GM19043 (cell line): ENCODE results near the gene PRKCG.

ENCODE experiments used
- ATAC-seq: cut with Tn5 transposase; IDR thresholded peaks from one replicate; pipeline ENCODE4 v1.9.1; 2021; ENCODE audit warnings: low read depth; ENCODE audit not compliant: unreplicated experiment

The PRKCG gene

GRCh38 chr19:53896682-53897081 is 14.7 kb downstream of the PRKCG start:
- ATAC-seq, result no peak

- ATAC-seq, result no peak
Observed at GRCh38 chr19:53897459-53897858, 15.5 kb downstream of the PRKCG start.

GRCh38 chr19:53898166-53898565 is 16.2 kb downstream of the PRKCG start:
- ATAC-seq, result no peak

- ATAC-seq, result no peak
Observed at GRCh38 chr19:53898636-53899341, 16.8 kb downstream of the PRKCG start.

- no peak for ATAC-seq
Observed at GRCh38 chr19:53900191-53900860, 18.3 kb downstream of the PRKCG start.

GRCh38 chr19:53903055-53903680 is 21.2 kb downstream of the PRKCG start:
- no peak for ATAC-seq

GRCh38 chr19:53904909-53905308 is 22.9 kb downstream of the PRKCG start:
- no peak for ATAC-seq

- ATAC-seq, result no peak
Observed at GRCh38 chr19:53905787-53906186, 23.8 kb downstream of the PRKCG start.

- ATAC-seq, result no peak
Observed at GRCh38 chr19:53906211-53907192, 24.5 kb downstream of the PRKCG start.

GRCh38 chr19:53907193-53907581 is 25.2 kb downstream of the PRKCG start:
- no peak for ATAC-seq

- no peak for ATAC-seq
Observed at GRCh38 chr19:53907690-53908089, 25.7 kb downstream of the PRKCG start.

GRCh38 chr19:53908106-53908934 is 26.3 kb downstream of the PRKCG start:
- ATAC-seq, result no peak

- no peak for ATAC-seq
Observed at GRCh38 chr19:53908935-53909415, 27.0 kb downstream of the PRKCG start, which contains the start of gene CACNG7. CACNG7 (plus strand) TSS chr19:53909278; CDS start chr19:53912832, 3,554 bp downstream.

GRCh38 chr19:53909471-53910169 is 27.6 kb downstream of the PRKCG start:
- no peak for ATAC-seq

GRCh38 chr19:53910170-53910518 is 28.1 kb downstream of the PRKCG start:
- no peak for ATAC-seq

GRCh38 chr19:53912653-53913052 is 30.7 kb downstream of the PRKCG start:
- ATAC-seq, result no peak

GRCh38 chr19:53915000-53915399 is 33.0 kb downstream of the PRKCG start:
- ATAC-seq, result no peak

GRCh38 chr19:53916004-53916403 is 34.0 kb downstream of the PRKCG start:
- no peak for ATAC-seq

GRCh38 chr19:53917356-53917755 is 35.4 kb downstream of the PRKCG start:
- no peak for ATAC-seq
